ENCODE results near the gene RILP. TPM values are rescaled to one million over a fixed set of nuclear protein-coding genes. Genes with fewer than 3 reads are reported as not detected.

The RILP gene
- total and polyA plus RNA-seq, 5 experiments from 2014 or later: 1.4 to 4.0 (median 3.4) TPM

- ATAC-seq (no peak), DNase-seq (peak in 1 of 10 donors; percentile 57)
- Mint-ChIP-seq H3K4me1 (peaks cover 5 to 34% (median 24%) of the 10 kb centered on the region in 4 donors), H3K36me3 (peaks cover 0 to 8% (median 4%) of the 10 kb centered on the region in 3 donors), H3K27me3 (no peaks in the 10 kb centered on the region), H3K4me3 (peak overlapping the region in 6 of 10 donors; percentile 18 to 62 (median 24)), H3K9me3 (peaks cover 0 to 2% (median 0%) of the 10 kb centered on the region in 9 donors), H3K27ac (peak overlapping the region in 1 of 10 donors; percentile 29)
- POLR2A ChIA-PET: interaction anchor here (0.5 to 4.1 kb wide), 4 partner anchors 17 to 169 kb away, joined by 3 to 19 read pairs (median 8); partner anchors contain the start of gene SLC43A2
Measured at GRCh38 chr17:1646199-1646875, 3.3 kb downstream of the RILP start.

DNA sequence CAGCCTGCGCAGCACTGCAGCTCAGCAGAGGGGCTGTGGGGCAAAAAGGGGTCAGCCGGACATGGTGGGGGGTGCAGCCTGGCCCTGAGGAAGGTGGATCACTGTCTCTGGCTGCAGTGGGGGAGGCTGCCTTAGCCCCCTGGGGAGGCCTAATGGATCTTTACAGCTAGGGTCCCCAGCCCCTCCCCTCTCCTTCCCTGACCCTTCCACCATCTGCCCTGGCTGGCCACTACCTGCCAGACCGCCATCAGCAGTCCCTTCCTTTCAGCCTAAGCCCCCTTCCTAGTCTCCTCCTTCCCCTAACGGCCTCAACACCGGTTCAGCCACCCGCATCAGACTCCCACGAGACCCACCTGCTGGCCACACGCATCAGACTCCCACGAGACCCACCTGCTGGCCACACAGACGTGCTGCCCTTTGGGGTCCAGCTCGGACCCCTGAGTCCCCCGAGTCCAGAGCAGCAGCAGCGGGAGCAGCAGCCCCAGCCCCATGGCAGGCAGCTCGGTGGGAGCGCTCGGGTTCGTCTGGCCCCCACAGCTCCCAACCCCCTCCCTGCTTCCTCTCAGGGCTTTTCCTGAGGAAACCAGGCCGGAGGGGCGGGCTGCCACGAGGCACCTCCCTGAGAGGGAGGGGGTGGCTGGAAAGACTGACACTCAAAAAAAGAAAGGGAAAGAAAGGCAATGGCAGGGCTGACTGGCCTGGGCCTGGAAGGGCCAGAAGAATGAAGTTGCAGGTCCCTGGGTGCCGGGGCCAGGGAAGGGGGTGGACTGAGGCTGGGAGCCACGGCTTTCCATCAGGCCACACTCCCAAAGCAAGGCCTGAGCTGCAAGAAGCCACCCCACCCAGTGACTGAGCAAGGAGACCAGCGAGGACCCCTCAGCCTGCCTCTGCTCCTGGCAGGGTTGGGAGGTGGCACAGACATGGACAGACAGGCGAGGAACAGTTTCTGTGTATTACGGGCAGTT is 4.2 kb downstream of the RILP start, which contains the start of gene SCARF1:
Gene SCARF1, minus strand, starts transcription at position 526 of the 965 bp plus-strand sequence. Its CDS starts 35 bp downstream, at position 491.
- POLR2A ChIA-PET: interaction anchor here (0.7 to 2.0 kb wide), 3 partner anchors 16 to 382 kb away, joined by 3 to 13 read pairs (median 3); partner anchors contain the start of gene SLC43A2
- DNase-seq: peak in 1 of 10 donors; percentile 53
- Mint-ChIP-seq H3K36me3 (peaks cover 0 to under 1% (median 0%) of the 10 kb centered on the region in 3 donors), H3K4me1 (peaks cover 5 to 34% (median 26%) of the 10 kb centered on the region in 4 donors), H3K4me3 (peak within 1 kb of the TSS; percentile 54 to 88 (median 84)), H3K27ac (peak within 1 kb of the TSS in 4 of 10 donors; percentile 29 to 76 (median 58)), H3K9me3 (peaks cover 0 to 2% (median 0%) of the 10 kb centered on the region in 9 donors), H3K27me3 (no peaks in the 10 kb centered on the region)
- no peak for ATAC-seq

DNA sequence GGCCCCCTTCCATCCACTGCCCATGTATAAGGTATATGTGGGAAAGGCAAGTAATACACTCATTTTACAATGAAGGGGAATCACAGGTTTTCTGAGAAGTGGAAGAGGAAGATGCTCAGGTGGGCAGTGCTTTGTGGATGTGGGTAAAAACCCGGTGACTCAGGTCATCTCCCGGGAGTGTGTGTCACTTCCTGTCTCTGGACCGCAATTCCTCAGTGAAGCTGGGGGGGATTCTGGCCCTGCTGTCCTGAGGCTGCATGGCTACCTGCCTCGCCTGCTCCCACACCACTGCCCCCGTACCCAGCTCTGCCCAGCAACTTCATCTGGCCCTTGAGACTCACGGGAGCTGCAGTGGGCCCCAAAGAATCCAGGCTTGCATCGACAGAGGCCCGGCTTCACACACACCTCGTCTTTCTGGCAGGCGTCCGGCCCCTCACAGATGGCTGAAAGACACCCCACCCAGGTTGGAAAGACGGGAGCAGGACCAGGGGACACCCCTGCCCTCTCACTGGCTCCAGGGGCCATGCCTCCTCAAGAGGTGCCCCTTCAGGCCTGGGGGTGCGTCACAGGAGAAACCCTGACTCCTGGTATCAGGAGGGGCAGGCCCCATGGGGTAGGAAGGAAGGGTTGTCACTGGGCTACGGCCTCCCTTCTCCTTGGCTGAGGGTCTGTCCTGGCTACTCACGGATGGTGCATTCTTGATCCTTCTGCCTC is 5.0 kb downstream of the RILP start:
- Mint-ChIP-seq H3K4me3 (peak overlapping the region; percentile 74 to 91 (median 86)), H3K4me1 (peaks cover 5 to 31% (median 23%) of the 10 kb centered on the region in 4 donors), H3K27ac (peak overlapping the region in 8 of 10 donors; percentile 29 to 87 (median 64)), H3K9me3 (peaks cover 0 to 2% (median 0%) of the 10 kb centered on the region in 9 donors), H3K27me3 (no peaks in the 10 kb centered on the region), H3K36me3 (no peaks in the 10 kb centered on the region)
- ATAC-seq: no peak
- POLR2A ChIA-PET: interaction anchor here (0.6 to 2.0 kb wide), 3 partner anchors 10 to 33 kb away, joined by 3 to 13 read pairs (median 3); partner anchors contain the start of gene SLC43A2
- peak in 1 of 10 donors; percentile 61 for DNase-seq

- no peaks in the 10 kb centered on the region for H3K36me3 Mint-ChIP-seq
- no peak for ATAC-seq
Measured at GRCh38 chr17:1643999-1644492, 5.6 kb downstream of the RILP start.

GRCh38 chr17:1643293-1643998 is 6.2 kb downstream of the RILP start:
- POLR2A ChIA-PET: interaction anchor here (1.0 to 1.2 kb wide), 3 partner anchors 11 to 15 kb away, joined by 3 to 5 read pairs (median 4); partner anchors contain the start of gene SLC43A2
- H3K27ac Mint-ChIP-seq: peak overlapping the region in 1 of 10 donors; percentile 71
- H3K27me3 Mint-ChIP-seq: no peaks in the 10 kb centered on the region
- peaks cover 5 to 31% (median 23%) of the 10 kb centered on the region in 4 donors for H3K4me1 Mint-ChIP-seq
- peaks cover 0 to 2% (median 0%) of the 10 kb centered on the region in 9 donors for H3K9me3 Mint-ChIP-seq
- peak overlapping the region in 6 of 10 donors; percentile 36 to 88 (median 78) for H3K4me3 Mint-ChIP-seq
- DNase-seq (peak; percentile 59 to 85 (median 80)), ATAC-seq (peak; percentile 77 to 86)
- H3K36me3 Mint-ChIP-seq: no peaks in the 10 kb centered on the region

More at GRCh38 chr17:1643999-1644492, 5.6 kb downstream of the RILP start:
- no peaks in the 10 kb centered on the region for H3K27me3 Mint-ChIP-seq
- POLR2A ChIA-PET: interaction anchor here (0.6 to 1.2 kb wide), 4 partner anchors 11 to 16 kb away, joined by 3 to 5 read pairs (median 4); partner anchors contain the start of gene SLC43A2
- H3K27ac Mint-ChIP-seq: peak overlapping the region in 8 of 10 donors; percentile 29 to 87 (median 70)
- H3K4me1 Mint-ChIP-seq: peaks cover 5 to 31% (median 23%) of the 10 kb centered on the region in 4 donors
- peaks cover 0 to 2% (median 0%) of the 10 kb centered on the region in 9 donors for H3K9me3 Mint-ChIP-seq
- H3K4me3 Mint-ChIP-seq: peak overlapping the region; percentile 74 to 91 (median 86)
- DNase-seq: peak in 1 of 10 donors; percentile 60

DNA sequence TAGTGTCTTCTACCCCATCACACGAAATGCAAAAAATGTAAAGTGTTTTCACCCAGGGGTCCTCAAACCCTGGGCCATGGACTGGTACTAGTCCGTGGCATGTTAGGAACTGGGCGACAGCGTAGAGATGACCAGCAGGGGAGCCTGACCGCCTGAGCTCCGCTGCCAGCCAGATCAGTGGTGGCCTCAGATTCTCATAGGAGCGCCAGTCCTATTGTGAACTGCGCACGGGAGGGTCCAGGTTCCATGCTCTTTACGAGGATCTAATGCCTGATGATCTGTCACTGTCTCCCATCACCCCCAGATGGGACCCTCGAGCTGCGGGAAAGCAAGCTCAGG is 8.6 kb downstream of the RILP start:
- Mint-ChIP-seq H3K27me3 (no peaks in the 10 kb centered on the region), H3K36me3 (no peaks in the 10 kb centered on the region), H3K9me3 (peaks cover 0 to 2% (median 0%) of the 10 kb centered on the region in 9 donors), H3K4me3 (no peak overlapping the region), H3K27ac (peak overlapping the region in 5 of 10 donors; percentile 3 to 70 (median 41)), H3K4me1 (peaks cover 5 to 21% (median 15%) of the 10 kb centered on the region in 4 donors)
- no peak for DNase-seq
- ATAC-seq: no peak
- POLR2A ChIA-PET: interaction anchor here (2.6 kb wide), 1 partner anchor 12 kb away, joined by 11 read pairs; the partner anchor contains the start of gene SLC43A2

- Mint-ChIP-seq H3K9me3 (peaks cover 0 to 2% (median 0%) of the 10 kb centered on the region in 9 donors), H3K4me1 (peaks cover 5 to 16% (median 13%) of the 10 kb centered on the region in 4 donors), H3K4me3 (no peak overlapping the region), H3K27me3 (no peaks in the 10 kb centered on the region), H3K27ac (peak overlapping the region in 5 of 10 donors; percentile 3 to 70 (median 41)), H3K36me3 (no peaks in the 10 kb centered on the region)
- DNase-seq: no peak
- POLR2A ChIA-PET: interaction anchor here (2.6 kb wide), 1 partner anchor 11 kb away, joined by 11 read pairs; the partner anchor contains the start of gene SLC43A2
- no peak for ATAC-seq
Measured at GRCh38 chr17:1640329-1641064, 9.2 kb downstream of the RILP start.

DNA sequence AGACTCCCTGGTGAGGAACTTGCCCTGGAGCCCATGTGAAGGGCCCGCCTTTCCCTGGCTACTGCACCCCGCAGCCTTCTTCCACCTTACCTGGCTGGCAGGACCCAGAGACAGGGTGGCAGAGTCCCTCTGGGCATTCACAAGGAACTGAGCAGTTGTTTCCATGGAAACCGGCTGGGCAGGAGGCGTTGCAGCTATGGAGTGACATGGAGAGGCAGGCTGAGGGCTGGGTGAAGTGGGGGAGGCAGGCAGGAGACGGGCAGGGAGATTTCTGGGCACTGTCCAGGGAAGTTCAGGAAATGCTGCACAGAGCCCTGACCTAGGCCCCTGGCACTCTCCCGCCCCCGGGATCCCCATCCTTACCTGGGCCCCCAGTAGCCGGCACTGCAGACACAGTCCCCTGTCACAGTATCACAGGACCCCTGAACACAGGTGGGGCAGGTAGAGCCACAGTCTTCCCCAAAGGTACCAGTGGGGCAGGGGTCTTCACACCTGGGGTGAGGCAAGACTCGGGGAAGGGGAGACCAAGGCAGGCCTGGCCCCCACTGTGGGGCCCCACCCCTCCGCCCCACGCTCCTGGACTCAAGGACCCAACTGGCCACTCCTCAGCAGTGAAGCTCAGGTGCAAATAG is 10.0 kb downstream of the RILP start:
- H3K9me3 Mint-ChIP-seq: no peaks in the 10 kb centered on the region
- ATAC-seq (no peak), DNase-seq (peak in 1 of 10 donors; percentile 47)
- H3K4me3 Mint-ChIP-seq: no peak overlapping the region
- peak overlapping the region in 1 of 10 donors; percentile 63 for H3K27ac Mint-ChIP-seq
- H3K4me1 Mint-ChIP-seq: peaks cover 5 to 12% (median 8%) of the 10 kb centered on the region in 4 donors
- H3K27me3 Mint-ChIP-seq: no peaks in the 10 kb centered on the region
- no peaks in the 10 kb centered on the region for H3K36me3 Mint-ChIP-seq
- POLR2A ChIA-PET: interaction anchor here (0.6 to 2.6 kb wide), 3 partner anchors 9 to 32 kb away, joined by 4 to 11 read pairs (median 6); partner anchors contain the start of gene SLC43A2

GRCh38 chr17:1638624-1639300 is 10.9 kb downstream of the RILP start:
- no peak overlapping the region for H3K4me3 Mint-ChIP-seq
- H3K27ac Mint-ChIP-seq: no peak overlapping the region
- DNase-seq (no peak), ATAC-seq (no peak)
- POLR2A ChIA-PET: interaction anchor here (0.6 to 1.2 kb wide), 2 partner anchors 10 to 31 kb away, joined by 4 to 6 read pairs; no protein-coding TSS in a partner anchor
- H3K27me3 Mint-ChIP-seq: no peaks in the 10 kb centered on the region
- peaks cover 0 to 4% (median 0%) of the 10 kb centered on the region in 4 donors for H3K4me1 Mint-ChIP-seq
- H3K9me3 Mint-ChIP-seq: no peaks in the 10 kb centered on the region
- H3K36me3 Mint-ChIP-seq: no peaks in the 10 kb centered on the region

All from naive thymus-derived CD8-positive, alpha-beta T cell (primary cell).